K562 (cell line): ENCODE data around the gene MESP1. TPM values are rescaled to one million over a fixed set of nuclear protein-coding genes. Genes with fewer than 3 reads are reported as not detected.

Source experiments
- BHLHE40 ChIP-seq: IDR thresholded peaks from 2 replicates; pipeline ENCODE4 v1.6.1; 2011; ENCODE audit warnings: low read length, improper control_type of control experiment
- CHD7 ChIP-seq: fragments of 200-600 bp; sonication (generic); IDR thresholded peaks from one replicate; pipeline ENCODE4 v1.6.1; 2012; ENCODE audit warnings: mild to moderate bottlenecking, low read depth, low read length, inconsistent platforms
- HOMEZ ChIP-seq: fragments of 250-450 bp; sonication (Bioruptor Pico); IDR thresholded peaks from 2 replicates; pipeline ENCODE4 v1.4.0; 2020; ENCODE audit warnings: mild to moderate bottlenecking, moderate library complexity
- MCM5 ChIP-seq: fragments of 450-650 bp; IDR thresholded peaks from 2 replicates; pipeline ENCODE4 v1.6.1; 2016; ENCODE audit warnings: low read depth
- ZNF274 ChIP-seq: IDR thresholded peaks from 2 replicates; pipeline ENCODE4 v1.6.1; 2011; ENCODE audit warnings: low read depth, mild to moderate bottlenecking, low read length, moderate library complexity, borderline replicate concordance
- ZNF79 ChIP-seq: fragments of 250-450 bp; sonication (Bioruptor Pico); IDR thresholded peaks from 2 replicates; pipeline ENCODE4 v1.4.0; 2020; ENCODE audit warnings: low read depth, mild to moderate bottlenecking, moderate library complexity
- polyA plus RNA-seq, 8 experiments: library from polyadenylated mRNA; depleted of rRNA in 4 of 8; stranded (reverse) in 5 of 8; unstranded in 3 of 8; fragments of >200 nt; fragmentation: Nextera tagmentation in 2 of 8; fragmentation: Illumina TruSeq in 1 of 8; extraction: Ambion mirVana in 2 of 8; extraction: Trizol in 1 of 8; gene quantifications; 2 replicates each; pipeline versions ENCODE4 v1.2.1 to v1.2.3, GENCODE V29; 2011 to 2014; ENCODE audit warnings: inconsistent platforms in 1 of 8, missing spikeins in 1 of 8
- total RNA-seq, 7 experiments: library from RNA; depleted of rRNA in 6 of 7; stranded (reverse); fragments of >200 nt in 6 of 7; fragmentation: Illumina TruSeq in 2 of 7; extraction: Trizol in 2 of 7; gene quantifications; 2 replicates each; pipeline versions ENCODE4 v1.2.1 to v1.2.3, GENCODE V29; 2011 to 2021; ENCODE audit warnings: low replicate concordance in 1 of 7

Gene MESP1
- total and polyA plus RNA-seq, 9 of the 15 experiments (the other 6 are each of a cell fraction or from before 2014, with no cell fraction given): 0.14 to 1.1 (median 0.36) TPM; not detected in 4

GRCh38 chr15:89749054-89749453 lies 2.0 kb downstream of the MESP1 start (continued):
- no peak for TF ChIP-seq CHD7
- no peak for TF ChIP-seq ZNF274
- TF ChIP-seq ZNF79 (CRISPR knock-in tag): no peak
- no peak for TF ChIP-seq MCM5
- TF ChIP-seq BHLHE40: no peak
- TF ChIP-seq HOMEZ (CRISPR knock-in tag): no peak
